Muscle layer of duodenum (tissue), 2 donors: Measurements from ENCODE around the gene GNLY.

Experiments
- H3K27ac ChIP-seq: one replicate; pipeline ENCODE4 v1.7.0; 2013; ENCODE audit warnings: mild to moderate bottlenecking, low read length
- H3K27me3 ChIP-seq: one replicate; pipeline ENCODE4 v1.7.0; 2013; ENCODE audit warnings: low read depth, mild to moderate bottlenecking, control low read depth, low read length
- H3K36me3 ChIP-seq, 2 donors: one replicate each; pipeline ENCODE4 v1.7.0; 2013; ENCODE audit warnings: low read length in 2 of 2, control low read depth in 1 of 2, mild to moderate bottlenecking in 1 of 2; ENCODE audit not compliant: insufficient read depth in 2 of 2, control insufficient read depth in 1 of 2
- H3K4me1 ChIP-seq, 2 donors: one replicate each; pipeline ENCODE4 v1.7.0; 2013; ENCODE audit warnings: low read length in 2 of 2, mild to moderate bottlenecking in 2 of 2, control low read depth in 1 of 2, moderate library complexity in 1 of 2; ENCODE audit not compliant: insufficient read depth in 2 of 2, control insufficient read depth in 1 of 2
- H3K4me3 ChIP-seq, 2 donors: one replicate each; pipeline ENCODE4 v1.7.0; 2013; ENCODE audit warnings: low read length in 2 of 2, low read depth in 1 of 2, mild to moderate bottlenecking in 1 of 2
- H3K9me3 ChIP-seq, 2 donors: one replicate each; pipeline ENCODE4 v1.7.0; 2013; ENCODE audit warnings: low read length in 2 of 2, control low read depth in 1 of 2, mild to moderate bottlenecking in 1 of 2; ENCODE audit not compliant: control insufficient read depth in 1 of 2
- donor health status: healthy.

GNLY gene

GRCh38 chr2:85704800-85705679, 10.9 kb downstream of the GNLY start:
- H3K4me1 ChIP-seq = peaks cover 0 to 7% of the 10 kb centered on the region in 2 donors
- no peaks in the 10 kb centered on the region for H3K9me3 ChIP-seq
- peak overlapping the region; percentile 28 for H3K27ac ChIP-seq
- H3K36me3 ChIP-seq = no peaks in the 10 kb centered on the region
- H3K4me3 ChIP-seq = no peak overlapping the region
- H3K27me3 ChIP-seq = no peaks in the 10 kb centered on the region

- H3K4me1 ChIP-seq = peaks cover 0 to 7% of the 10 kb centered on the region in 2 donors
Observed at GRCh38 chr2:85705680-85706039, 11.5 kb downstream of the GNLY start.

DNA sequence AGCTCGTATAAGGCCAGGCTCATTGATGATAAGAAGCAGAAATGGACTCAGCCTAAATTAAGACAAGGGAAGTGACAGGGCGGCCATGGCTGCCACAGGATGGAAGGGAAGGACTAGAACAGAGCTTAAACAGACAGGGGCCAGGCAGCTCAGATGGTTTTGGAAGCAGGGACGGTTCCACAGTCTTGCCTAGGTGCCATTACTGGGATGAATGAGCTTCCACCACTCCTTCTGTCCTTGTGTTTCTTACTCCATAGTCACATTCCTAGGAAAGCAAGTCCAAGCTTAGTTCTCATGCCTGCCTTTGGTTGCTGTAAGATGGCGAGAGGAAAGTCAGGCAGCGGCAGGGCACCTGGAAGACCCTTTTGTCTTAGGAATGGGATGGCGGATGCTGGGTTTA, 11.9 kb downstream of the GNLY start:
- Histone ChIP-seq H3K36me3 (no peaks in the 10 kb centered on the region), H3K27ac (no peak overlapping the region), H3K27me3 (no peaks in the 10 kb centered on the region), H3K4me1 (peaks cover 0 to 7% of the 10 kb centered on the region in 2 donors), H3K9me3 (no peaks in the 10 kb centered on the region), H3K4me3 (no peak overlapping the region)

More at GRCh38 chr2:85705680-85706039, 11.5 kb downstream of the GNLY start:
- Histone ChIP-seq H3K4me3 (no peak overlapping the region), H3K36me3 (no peaks in the 10 kb centered on the region), H3K27me3 (no peaks in the 10 kb centered on the region), H3K27ac (peak overlapping the region; percentile 28), H3K9me3 (no peaks in the 10 kb centered on the region)

DNA sequence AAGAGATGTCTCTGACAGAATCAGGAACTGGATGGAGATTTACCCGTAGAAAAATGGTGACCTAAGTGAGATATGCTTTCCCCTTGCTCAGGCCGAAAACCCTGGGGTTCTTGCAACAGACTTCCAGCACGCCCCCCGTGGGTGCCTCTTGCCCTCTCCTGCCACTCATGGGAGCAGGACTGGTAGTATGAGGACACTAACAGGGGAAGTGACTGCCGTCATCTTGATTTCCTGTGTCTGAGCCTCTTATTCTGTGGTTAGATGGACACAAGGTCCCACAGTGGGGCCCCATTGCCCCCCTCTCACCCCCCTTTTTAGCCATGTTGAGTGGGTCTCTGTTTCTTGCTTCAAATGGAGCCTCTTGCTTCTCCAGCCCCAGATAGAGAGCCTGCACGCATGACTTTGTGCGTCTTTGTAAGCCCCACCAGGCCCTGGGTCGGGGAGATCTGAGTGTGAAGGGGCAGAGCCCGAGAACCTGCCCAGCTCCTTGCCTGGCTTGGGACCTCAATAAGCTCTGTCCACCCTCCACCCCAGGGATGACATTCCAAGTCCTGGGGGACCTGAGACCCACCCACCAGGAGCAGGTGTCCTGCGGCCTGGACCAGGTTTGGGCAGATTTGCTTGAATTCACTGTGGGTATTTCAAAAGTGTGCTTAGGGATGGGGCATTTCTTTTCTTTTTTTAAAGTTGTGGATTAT, 12.6 kb downstream of the GNLY start:
- H3K36me3 ChIP-seq = no peaks in the 10 kb centered on the region
- H3K27me3 ChIP-seq = no peaks in the 10 kb centered on the region
- H3K27ac ChIP-seq = no peak overlapping the region
- no peak overlapping the region for H3K4me3 ChIP-seq
- H3K9me3 ChIP-seq = no peaks in the 10 kb centered on the region
- H3K4me1 ChIP-seq = peaks cover 0 to 7% of the 10 kb centered on the region in 2 donors

DNA sequence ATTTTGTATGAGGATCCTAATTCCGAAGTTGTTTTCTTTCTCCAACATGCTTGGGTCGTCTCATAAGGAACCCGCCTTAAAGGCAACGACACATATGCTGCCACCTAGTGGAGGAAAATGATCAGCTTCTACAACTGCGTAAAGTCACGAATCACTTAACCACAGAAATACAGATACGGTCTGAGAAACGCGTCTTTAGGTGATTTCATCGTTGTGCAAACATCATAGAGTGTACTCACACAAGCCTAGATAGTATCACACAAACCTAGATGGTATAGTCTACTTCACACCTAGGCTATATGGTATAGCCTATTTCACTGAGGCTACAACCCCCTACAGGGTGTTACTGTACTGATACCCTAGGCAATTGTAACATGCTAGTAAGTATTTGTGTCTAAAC, 13.1 kb downstream of the GNLY start:
- Histone ChIP-seq H3K36me3 (no peaks in the 10 kb centered on the region), H3K27ac (no peak overlapping the region), H3K9me3 (no peaks in the 10 kb centered on the region), H3K4me1 (peaks cover 0 to 7% of the 10 kb centered on the region in 2 donors), H3K27me3 (no peaks in the 10 kb centered on the region), H3K4me3 (no peak overlapping the region)

- Histone ChIP-seq H3K27me3 (no peaks in the 10 kb centered on the region), H3K36me3 (no peaks in the 10 kb centered on the region), H3K27ac (no peak overlapping the region), H3K4me3 (no peak overlapping the region), H3K9me3 (no peaks in the 10 kb centered on the region), H3K4me1 (peaks cover 0 to 11% of the 10 kb centered on the region in 2 donors)
Observed at GRCh38 chr2:85708641-85709040, 14.5 kb downstream of the GNLY start.

GRCh38 chr2:85709401-85709811, 15.2 kb downstream of the GNLY start:
- H3K27ac ChIP-seq = no peak overlapping the region
- H3K4me3 ChIP-seq = no peak overlapping the region
- peaks cover 0 to 11% of the 10 kb centered on the region in 2 donors for H3K4me1 ChIP-seq
- no peaks in the 10 kb centered on the region for H3K9me3 ChIP-seq
- no peaks in the 10 kb centered on the region for H3K27me3 ChIP-seq
- H3K36me3 ChIP-seq = no peaks in the 10 kb centered on the region

GRCh38 chr2:85710687-85711577, 16.8 kb downstream of the GNLY start:
- H3K27me3 ChIP-seq = no peaks in the 10 kb centered on the region
- H3K4me3 ChIP-seq = no peak overlapping the region
- peaks cover 0 to 4% of the 10 kb centered on the region in 2 donors for H3K4me1 ChIP-seq
- H3K36me3 ChIP-seq = no peaks in the 10 kb centered on the region
- H3K27ac ChIP-seq = peak overlapping the region; percentile 42
- H3K9me3 ChIP-seq = no peaks in the 10 kb centered on the region

DNA sequence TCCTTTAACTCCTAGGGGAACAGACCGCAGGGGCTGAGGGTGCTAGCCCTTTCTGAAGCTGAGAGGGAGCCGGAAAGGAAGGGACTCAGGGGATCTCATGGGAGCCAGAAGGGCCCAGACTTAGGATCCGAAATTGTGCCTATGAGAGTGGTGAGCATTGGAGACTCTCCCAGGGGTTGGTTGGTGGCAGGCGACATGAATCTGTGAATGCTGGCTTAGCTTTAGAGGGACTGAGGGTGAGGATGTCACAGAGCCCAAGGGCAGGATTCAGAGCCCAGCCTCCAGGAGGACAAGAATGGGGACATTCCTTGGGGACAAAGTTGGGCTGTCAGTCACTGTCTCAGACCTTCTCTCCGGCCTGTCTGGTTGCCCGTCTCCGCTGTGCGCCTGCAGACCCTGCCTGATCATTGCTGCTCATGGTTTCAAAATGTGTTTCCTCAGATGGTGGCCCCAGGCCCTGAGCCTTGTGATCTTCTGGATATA, 17.5 kb downstream of the GNLY start:
- Histone ChIP-seq H3K4me1 (peaks cover 0 to 4% of the 10 kb centered on the region in 2 donors), H3K27me3 (no peaks in the 10 kb centered on the region), H3K27ac (peak overlapping the region; percentile 20), H3K9me3 (no peaks in the 10 kb centered on the region), H3K4me3 (no peak overlapping the region), H3K36me3 (no peaks in the 10 kb centered on the region)

DNA sequence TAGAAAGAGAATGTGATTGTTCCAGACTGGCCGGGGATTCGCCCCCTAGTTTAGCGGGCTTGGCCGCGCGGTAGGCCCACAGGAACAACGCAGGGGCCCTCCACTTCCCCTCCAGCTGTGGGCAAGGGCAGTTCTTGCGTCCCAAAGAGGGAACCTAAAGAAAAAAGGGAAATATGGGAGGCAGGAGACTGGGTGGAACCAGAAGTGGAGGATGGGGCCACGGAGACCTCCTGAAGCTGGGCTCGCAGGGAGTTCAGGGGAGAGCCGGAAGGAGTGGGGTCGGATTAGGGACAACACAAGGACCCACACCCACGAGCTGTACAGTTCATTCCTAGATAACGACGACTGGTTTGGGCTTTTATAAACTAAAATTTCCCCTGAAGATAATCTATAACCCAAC, 18.2 kb downstream of the GNLY start:
- H3K4me1 ChIP-seq = peaks cover 0 to 4% of the 10 kb centered on the region in 2 donors
- H3K27me3 ChIP-seq = no peaks in the 10 kb centered on the region
- no peaks in the 10 kb centered on the region for H3K36me3 ChIP-seq
- H3K27ac ChIP-seq = no peak overlapping the region
- H3K9me3 ChIP-seq = no peaks in the 10 kb centered on the region
- H3K4me3 ChIP-seq = no peak overlapping the region
